Smooth muscle cell (in vitro differentiated cells): Measurements from ENCODE around the gene PITPNC1. TPM values are rescaled to one million over a fixed set of nuclear protein-coding genes. Genes with fewer than 3 reads are reported as not detected.

Experiments
- DNase-seq: peaks from one replicate; lab custom pipeline; 2025; ENCODE audit not compliant: unreplicated experiment; lab: John Stamatoyannopoulos, UW
- H2AFZ ChIP-seq: fragments of 200-600 bp; sonication (generic); 2 replicates; pipeline ENCODE4 v1.6.0; 2016; ENCODE audit warnings: antibody characterized with exemption, low read depth, mild to moderate bottlenecking
- H3F3A ChIP-seq: fragments of 200-600 bp; sonication (generic); 2 replicates; pipeline ENCODE4 v1.6.0; 2017; ENCODE audit warnings: antibody characterized with exemption, low read depth
- H3K27ac ChIP-seq: fragments of 200-600 bp; sonication (generic); 2 replicates; pipeline ENCODE4 v1.5.1; 2016; ENCODE audit warnings: low read depth, mild to moderate bottlenecking
- H3K27me3 ChIP-seq: fragments of 200-600 bp; sonication (generic); 2 replicates; pipeline ENCODE4 v1.6.1; 2016; ENCODE audit warnings: low read depth, mild to moderate bottlenecking
- H3K36me3 ChIP-seq: fragments of 200-600 bp; sonication (generic); 2 replicates; pipeline ENCODE4 v1.5.1; 2016; ENCODE audit warnings: low read depth
- H3K4me1 ChIP-seq: fragments of 200-600 bp; sonication (generic); 2 replicates; pipeline ENCODE4 v1.5.1; 2016; ENCODE audit warnings: low read depth
- H3K4me2 ChIP-seq: fragments of 200-600 bp; sonication (generic); 2 replicates; pipeline ENCODE4 v1.6.0; 2016; ENCODE audit warnings: mild to moderate bottlenecking
- H3K4me3 ChIP-seq: fragments of 200-600 bp; sonication (generic); 2 replicates; pipeline ENCODE4 v1.5.1; 2016; ENCODE audit warnings: mild to moderate bottlenecking
- H3K79me2 ChIP-seq: fragments of 200-600 bp; sonication (generic); 2 replicates; pipeline ENCODE4 v1.6.0; 2016; ENCODE audit warnings: low read depth, mild to moderate bottlenecking
- H3K9ac ChIP-seq: fragments of 200-600 bp; sonication (generic); 2 replicates; pipeline ENCODE4 v1.6.0; 2016; ENCODE audit warnings: low read depth
- H3K9me3 ChIP-seq: fragments of 200-600 bp; sonication (generic); replicated peaks from 2 replicates; pipeline ENCODE4 v1.5.1; 2016; ENCODE audit warnings: low read depth
- H4K20me1 ChIP-seq: fragments of 200-600 bp; sonication (generic); 2 replicates; pipeline ENCODE4 v1.6.0; 2016; ENCODE audit warnings: low read depth
- WGBS: methylation state at CpG from one replicate; pipeline ENCODE4 v1.1.7; 2016; ENCODE audit warnings: low lambda C conversion rate; 5-methylcytosine and 5-hydroxymethylcytosine counted together
- polyA plus RNA-seq: library from polyadenylated mRNA; unstranded; fragments of >200 nt; fragmentation: Nextera tagmentation; extraction: Ambion mirVana; gene quantifications from 2 replicates; pipeline ENCODE4 v1.2.1, GENCODE V29; 2016
- total RNA-seq: library from RNA; depleted of rRNA; stranded (reverse); fragments of >200 nt; gene quantifications from 2 replicates; pipeline ENCODE4 v1.2.3, GENCODE V29; 2014
- TF ChIP-seq, protein P1 (sequence below): fragments of 200-600 bp; sonication (generic); IDR thresholded peaks from 2 replicates; pipeline ENCODE4 v1.5.1; 2017; ENCODE audit warnings: borderline replicate concordance, mild to moderate bottlenecking, antibody characterized with exemption; ENCODE audit not compliant: insufficient read depth, poor library complexity, severe bottlenecking

PITPNC1 gene
- total and polyA plus RNA-seq, 2 experiments from 2014 or later, result 9.6 to 12.5 TPM

DNA sequence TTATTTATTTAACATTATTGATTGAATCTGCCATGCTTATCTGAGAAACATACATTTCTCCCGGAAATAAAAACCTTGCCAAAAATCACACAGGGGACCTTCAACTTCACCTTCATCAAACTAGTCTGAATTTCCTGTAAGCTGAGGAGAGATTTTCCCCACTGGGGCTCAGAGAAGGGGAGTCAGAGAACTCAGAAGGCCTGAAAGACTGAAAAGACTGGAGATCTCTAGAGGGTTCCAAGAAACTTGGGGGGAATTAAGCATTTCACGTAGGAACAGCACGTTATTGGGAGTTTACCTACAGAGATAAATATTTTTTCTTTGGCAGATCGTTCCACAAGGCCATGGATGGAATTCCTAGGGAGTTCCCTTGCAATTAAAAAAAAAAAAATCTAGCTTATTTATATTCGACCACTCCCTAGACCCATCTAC, 340.1 kb downstream of the PITPNC1 start:
- TF ChIP-seq, protein P1, sequence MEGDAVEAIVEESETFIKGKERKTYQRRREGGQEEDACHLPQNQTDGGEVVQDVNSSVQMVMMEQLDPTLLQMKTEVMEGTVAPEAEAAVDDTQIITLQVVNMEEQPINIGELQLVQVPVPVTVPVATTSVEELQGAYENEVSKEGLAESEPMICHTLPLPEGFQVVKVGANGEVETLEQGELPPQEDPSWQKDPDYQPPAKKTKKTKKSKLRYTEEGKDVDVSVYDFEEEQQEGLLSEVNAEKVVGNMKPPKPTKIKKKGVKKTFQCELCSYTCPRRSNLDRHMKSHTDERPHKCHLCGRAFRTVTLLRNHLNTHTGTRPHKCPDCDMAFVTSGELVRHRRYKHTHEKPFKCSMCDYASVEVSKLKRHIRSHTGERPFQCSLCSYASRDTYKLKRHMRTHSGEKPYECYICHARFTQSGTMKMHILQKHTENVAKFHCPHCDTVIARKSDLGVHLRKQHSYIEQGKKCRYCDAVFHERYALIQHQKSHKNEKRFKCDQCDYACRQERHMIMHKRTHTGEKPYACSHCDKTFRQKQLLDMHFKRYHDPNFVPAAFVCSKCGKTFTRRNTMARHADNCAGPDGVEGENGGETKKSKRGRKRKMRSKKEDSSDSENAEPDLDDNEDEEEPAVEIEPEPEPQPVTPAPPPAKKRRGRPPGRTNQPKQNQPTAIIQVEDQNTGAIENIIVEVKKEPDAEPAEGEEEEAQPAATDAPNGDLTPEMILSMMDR, result no peak
- WGBS, result 2% methylated on average over 5 of the region's 5 CpGs
- Histone ChIP-seq H2AFZ (peak overlapping the region; percentile 83), H3K79me2 (peaks cover 17% of the 10 kb centered on the region), H4K20me1 (no peaks in the 10 kb centered on the region), H3K9ac (peak overlapping the region; percentile 98), H3K36me3 (peaks cover 10% of the 10 kb centered on the region), H3K9me3 (no peaks in the 10 kb centered on the region), H3K4me2 (peak overlapping the region; percentile 89), H3K4me3 (peak overlapping the region; percentile 77), H3F3A (no peaks in the 10 kb centered on the region), H3K27ac (peak overlapping the region; percentile 44), H3K4me1 (peaks cover 18% of the 10 kb centered on the region), H3K27me3 (no peaks in the 10 kb centered on the region)
- DNase-seq, result no peak

- peak within 1 kb of the TSS; percentile 95 for H3K4me2 ChIP-seq
- H3K4me3 ChIP-seq, result peak within 1 kb of the TSS; percentile 77
- no peaks in the 10 kb centered on the region for H3F3A ChIP-seq
- H4K20me1 ChIP-seq, result no peaks in the 10 kb centered on the region
- TF ChIP-seq, protein P1, result peak; percentile 79
- peaks cover 18% of the 10 kb centered on the region for H3K4me1 ChIP-seq
- peaks cover 17% of the 10 kb centered on the region for H3K79me2 ChIP-seq
- no peaks in the 10 kb centered on the region for H3K27me3 ChIP-seq
- peak within 1 kb of the TSS; percentile 93 for H3K27ac ChIP-seq
- DNase-seq, result peak; percentile 93
- no peaks in the 10 kb centered on the region for H3K9me3 ChIP-seq
- peaks cover 10% of the 10 kb centered on the region for H3K36me3 ChIP-seq
- peak within 1 kb of the TSS; percentile 90 for H2AFZ ChIP-seq
- peak within 1 kb of the TSS; percentile 98 for H3K9ac ChIP-seq
- under 1% methylated on average over 49 of the region's 49 CpGs for WGBS
These were observed 340.7 kb downstream of the PITPNC1 start, which contains the start of gene NOL11 for GRCh38 chr17:67717624-67718324. Gene NOL11 (plus strand): TSS chr17:67717936. CDS start chr17:67717948, 12 bp downstream.

GRCh38 chr17:67718325-67718941, 341.4 kb downstream of the PITPNC1 start:
- Histone ChIP-seq H3F3A (no peaks in the 10 kb centered on the region), H3K27me3 (no peaks in the 10 kb centered on the region), H3K4me2 (peak overlapping the region; percentile 95), H3K4me3 (peak overlapping the region; percentile 77), H3K79me2 (peaks cover 17% of the 10 kb centered on the region), H3K36me3 (peaks cover 10% of the 10 kb centered on the region), H4K20me1 (no peaks in the 10 kb centered on the region), H3K27ac (peak overlapping the region; percentile 93), H3K4me1 (peaks cover 18% of the 10 kb centered on the region), H3K9ac (peak overlapping the region; percentile 98), H2AFZ (peak overlapping the region; percentile 90), H3K9me3 (no peaks in the 10 kb centered on the region)
- TF ChIP-seq, protein P1, result no peak
- DNase-seq, result peak; percentile 55
- WGBS, result 1% methylated on average over 16 of the region's 16 CpGs
